ENCODE data around the gene STK11.

GRCh38 chr19:1248139-1248785 lies 42.7 kb downstream of the STK11 start, which contains the start of gene MIDN:
- TF ChIP-seq CTCF (IDR thresholded peaks at IDR 0.05; ENCODE audit: low read depth, low read length): peak; percentile 60
- TF ChIP-seq EZH2phosphoT487 (IDR thresholded peaks at IDR 0.05; ENCODE audit: low read depth): no peak
